ENCODE data around the gene SYNGAP1. TPM values are rescaled to one million over a fixed set of nuclear protein-coding genes. Genes with fewer than 3 reads are reported as not detected.
"Not testable (repeated sequence)": the region's sequence is repeated elsewhere in the genome, so short reads cannot be mapped to it uniquely, and the experiment has no call there.

Gene SYNGAP1
- total and polyA plus RNA-seq, 2 of the 4 experiments (the other 2 are of a cell fraction), result 1.4 to 17.0 TPM

GRCh38 chr6:33485680-33486079, 65.8 kb downstream of the SYNGAP1 start:
- H4K20me1 ChIP-seq (ENCODE audit: insufficient read depth, low read length); POLR2A ChIA-PET (ENCODE audit: unreplicated experiment); H3K27ac ChIP-seq (ENCODE audit: insufficient read depth, low read length); in situ Hi-C loops (cut with MboI; ENCODE audit: low sequenced_read_pairs); DNase-seq; intact Hi-C loops (cut with micrococcal nuclease); dilution Hi-C loops (cut with HindIII; ENCODE audit: low sequenced_read_pairs, unreplicated experiment); H3K79me1 ChIP-seq (ENCODE audit: low read depth in 1 of 2, low read length in 2 of 2); H2BK15ac ChIP-seq (ENCODE audit: low read depth, low read length); H4K91ac ChIP-seq (ENCODE audit: insufficient read depth, low read depth, low read length); H3K4ac ChIP-seq (ENCODE audit: low read depth, low read length); H3K4me2 ChIP-seq (ENCODE audit: low read depth, low read length); H2AK9ac ChIP-seq (replicated peaks; ENCODE audit: low read depth, low read length, poor library complexity); H2AK5ac ChIP-seq (ENCODE audit: low read depth, low read length); H3K4me3 ChIP-seq (ENCODE audit: insufficient read depth, low read depth, low read length); H4K8ac ChIP-seq (ENCODE audit: low read depth in 2 of 2, low read length in 2 of 2); H3K4me1 ChIP-seq (ENCODE audit: control insufficient read depth, insufficient read depth, low read length); H2AFZ ChIP-seq (replicated peaks; ENCODE audit: low read length, poor library complexity); H2BK5ac ChIP-seq (ENCODE audit: low read depth, low read length, poor library complexity, severe bottlenecking); H4K5ac ChIP-seq (ENCODE audit: low read depth, low read length); H3K9ac ChIP-seq (ENCODE audit: low read depth, low read length); BruUV-seq (replicated peaks); H3K27me3 ChIP-seq (ENCODE audit: control insufficient read depth, insufficient read depth, low read length); H2BK120ac ChIP-seq (ENCODE audit: low read depth, low read length); H3K18ac ChIP-seq (ENCODE audit: low read depth, low read length); H3K56ac ChIP-seq (ENCODE audit: extremely low read depth, insufficient read depth, low read length); H3K23ac ChIP-seq (ENCODE audit: low read depth, low read length); H3K36me3 ChIP-seq (ENCODE audit: control insufficient read depth, insufficient read depth, low read length); H3K14ac ChIP-seq (replicated peaks; ENCODE audit: low read depth, low read length); H2BK20ac ChIP-seq (ENCODE audit: low read depth, low read length); ATAC-seq (ENCODE audit: low read depth); H3K9me1 ChIP-seq (ENCODE audit: insufficient read depth, low read length); CTCF ChIA-PET; H3K9me3 ChIP-seq (ENCODE audit: control insufficient read depth, insufficient read depth, low read length): not testable (repeated sequence)
- WGBS, 2 experiments (ENCODE audit: extremely low coverage in 2 of 2, insufficient read length in 1 of 2), result no CpG with 5 or more reads among the region's 25 CpGs
